K562 (cell line): ENCODE data around the gene SLC4A11. TPM values are rescaled to one million over a fixed set of nuclear protein-coding genes. Genes with fewer than 3 reads are reported as not detected.

ENCODE experiments used
- CCNT2 ChIP-seq: IDR thresholded peaks from 2 replicates; pipeline ENCODE4 v1.6.1; 2011; ENCODE audit warnings: borderline replicate concordance, low read depth, mild to moderate bottlenecking, moderate library complexity, mixed read lengths, low read length; ENCODE audit not compliant: insufficient read length; ENCODE audit errors: extremely low read depth
- CEBPB ChIP-seq: fragments of 450-650 bp; IDR thresholded peaks from 2 replicates; pipeline ENCODE4 v1.6.1; 2016; ENCODE audit warnings: missing genetic modification characterization, missing compliant biosample characterization
- E4F1 ChIP-seq: fragments of 250-450 bp; sonication (Bioruptor Pico); IDR thresholded peaks from 2 replicates; pipeline ENCODE4 v1.5.0; 2021; ENCODE audit warnings: mild to moderate bottlenecking, borderline replicate concordance
- FOXA1 ChIP-seq: fragments of 450-650 bp; IDR thresholded peaks from 2 replicates; pipeline ENCODE4 v1.6.1; 2016; ENCODE audit warnings: mild to moderate bottlenecking, borderline replicate concordance
- MED1 ChIP-seq: sonication (generic); formaldehyde crosslinking; IDR thresholded peaks from 2 replicates; pipeline ENCODE4 v1.8.1; 2023; ENCODE audit warnings: missing genetic modification reagents, borderline replicate concordance
- NCOR1 ChIP-seq: fragments of 450-650 bp; IDR thresholded peaks from 2 replicates; pipeline ENCODE4 v1.6.1; 2016; ENCODE audit warnings: mild to moderate bottlenecking, moderate library complexity
- RBFOX2 ChIP-seq: fragments of 200-400 bp; formaldehyde crosslinking; IDR thresholded peaks from 2 replicates; pipeline ENCODE4 v1.6.1; 2017; ENCODE audit warnings: low read depth, mild to moderate bottlenecking, low read length, moderate library complexity
- REST ChIP-seq, 2 experiments: fragments of 450-650 bp; formaldehyde crosslinking in 1 of 2; IDR thresholded peaks; 2 replicates each; pipeline versions ENCODE4 v1.4.0 to v1.6.1; 2014 to 2020; ENCODE audit warnings: mild to moderate bottlenecking in 2 of 2, borderline replicate concordance in 1 of 2, low read depth in 1 of 2
- SAFB2 ChIP-seq: fragments of 200-400 bp; formaldehyde crosslinking; IDR thresholded peaks from 2 replicates; pipeline ENCODE4 v1.6.1; 2018; ENCODE audit warnings: borderline replicate concordance, low read length, low read depth, moderate library complexity; ENCODE audit not compliant: severe bottlenecking
- STAT5A ChIP-seq: IDR thresholded peaks from 2 replicates; pipeline ENCODE4 v1.6.1; 2012; ENCODE audit warnings: low read length, inconsistent platforms, borderline replicate concordance
- ZBTB26 ChIP-seq: fragments of 450-650 bp; formaldehyde crosslinking; IDR thresholded peaks from 2 replicates; pipeline ENCODE4 v1.4.0; 2022; ENCODE audit warnings: missing genetic modification characterization
- ZNF584 ChIP-seq: fragments of 200-800 bp; sonication (Bioruptor generic); IDR thresholded peaks from 2 replicates; pipeline ENCODE4 v1.6.1; 2016; ENCODE audit warnings: low read depth, mild to moderate bottlenecking, missing genetic modification characterization, missing compliant biosample characterization
- ZNF696 ChIP-seq: fragments of 250-450 bp; sonication (Bioruptor Pico); conservative IDR thresholded peaks from 2 replicates; pipeline ENCODE4 v1.4.0; 2020; ENCODE audit warnings: mild to moderate bottlenecking, moderate library complexity
- ZNF699 ChIP-seq: fragments of 250-450 bp; sonication (Bioruptor Pico); IDR thresholded peaks from 2 replicates; pipeline ENCODE4 v1.8.0; 2021; ENCODE audit warnings: mild to moderate bottlenecking, moderate library complexity; ENCODE audit not compliant: insufficient replicate concordance
- polyA plus RNA-seq, 8 experiments: library from polyadenylated mRNA; depleted of rRNA in 4 of 8; stranded (reverse) in 5 of 8; unstranded in 3 of 8; fragments of >200 nt; fragmentation: Nextera tagmentation in 2 of 8; fragmentation: Illumina TruSeq in 1 of 8; extraction: Ambion mirVana in 2 of 8; extraction: Trizol in 1 of 8; gene quantifications; 2 replicates each; pipeline versions ENCODE4 v1.2.1 to v1.2.3, GENCODE V29; 2011 to 2014; ENCODE audit warnings: inconsistent platforms in 1 of 8, missing spikeins in 1 of 8
- total RNA-seq, 7 experiments: library from RNA; depleted of rRNA in 6 of 7; stranded (reverse); fragments of >200 nt in 6 of 7; fragmentation: Illumina TruSeq in 2 of 7; extraction: Trizol in 2 of 7; gene quantifications; 2 replicates each; pipeline versions ENCODE4 v1.2.1 to v1.2.3, GENCODE V29; 2011 to 2021; ENCODE audit warnings: low replicate concordance in 1 of 7

The SLC4A11 gene
- total and polyA plus RNA-seq, 9 of the 15 experiments (the other 6 are each of a cell fraction or from before 2014, with no cell fraction given), result 0.10 to 2.0 (median 0.20) TPM

GRCh38 chr20:3209257-3209945 is 29.6 kb downstream of the SLC4A11 start, which contains the start of gene ITPA (continued):
- TF ChIP-seq REST (IDR thresholded peaks at IDR 0.05; ENCODE audit: borderline replicate concordance) (no peak), REST (CRISPR knock-in tag; IDR thresholded peaks at IDR 0.05; ENCODE audit: low read depth) (no peak), RBFOX2 (peak; percentile 83), SAFB2 (no peak), ZBTB26 (no peak), ZNF696 (CRISPR knock-in tag) (no peak), FOXA1 (no peak), CEBPB (no peak), ZNF699 (CRISPR knock-in tag) (no peak), ZNF584 (CRISPR knock-in tag) (no peak), STAT5A (no peak), MED1 (CRISPR knock-in tag) (no peak), NCOR1 (no peak), E4F1 (CRISPR knock-in tag) (no peak), CCNT2 (no peak)
